HepG2 (cell line): Measurements from ENCODE around the gene HNRNPAB. TPM values are rescaled to one million over a fixed set of nuclear protein-coding genes. Genes with fewer than 3 reads are reported as not detected.
A peak's percentile ranks its signal among the peaks of the same experiment; 100 is the strongest.

Experiments
- ATAC-seq: fragments of 200-7000 bp; cut with Tn5 transposase; 3 replicates; pipeline ENCODE4 v1.9.1; 2020; ENCODE audit warnings: mild to moderate bottlenecking, moderate library complexity
- BruUV-seq: library from RNA; stranded (reverse); fragments of 400-500 nt; replicated peaks from 2 replicates; lab custom pipeline; 2021; lab: Mats Ljungman, UMichigan
- CTCF ChIA-PET: fragments of 300-600 bp; formaldehyde crosslinking; extraction: SDS; loops from one replicate; lab custom pipeline; 2021; ENCODE audit warnings: low total read pairs, inconsistent platforms, low intra/inter-chr PET ratio; lab: Yijun Ruan, JAX
- POLR2A ChIA-PET: fragments of 350-600 bp; sonication (Branson Sonifier 250); formaldehyde crosslinking; loops from one replicate; lab custom pipeline; 2020; ENCODE audit warnings: antibody characterized with exemption, inconsistent platforms; lab: Yijun Ruan, JAX
- DNase-seq: peaks from one replicate; pipeline ENCODE4 v3.0.0-alpha.2; 2015; ENCODE audit warnings: low spot score
- FAIRE-seq: peaks from 3 replicates; lab custom pipeline; 2011; peaks lifted over from hg19 to GRCh38; lab: Jason Lieb, UNC
- H2AFZ ChIP-seq: one replicate; pipeline ENCODE4 v1.6.1; 2011; ENCODE audit warnings: low read length, inconsistent platforms
- H3K27ac ChIP-seq: fragments of 300-600 bp; 3 replicates; pipeline ENCODE4 v1.8.0; 2011; ENCODE audit warnings: mixed run types, mild to moderate bottlenecking, mixed read lengths, low read length, inconsistent platforms; ENCODE audit not compliant: insufficient read depth; ENCODE audit errors: extremely low read length
- H3K27me3 ChIP-seq, 2 experiments: fragments of 200-600 bp in 1 of 2; 2 replicates in 1 of 2; 3 replicates in 1 of 2; pipeline versions ENCODE4 v1.6.0 to v1.8.0; 2011; ENCODE audit warnings: low read length in 2 of 2, mild to moderate bottlenecking in 2 of 2, moderate library complexity in 2 of 2, inconsistent platforms in 1 of 2; ENCODE audit not compliant: insufficient read depth in 2 of 2, control insufficient read depth in 1 of 2
- H3K36me3 ChIP-seq, 2 experiments: fragments of 200-600 bp in 1 of 2; replicated peaks in 1 of 2; 2 replicates in 1 of 2; 3 replicates in 1 of 2; pipeline versions ENCODE4 v1.5.1 to v1.8.0; 2011; ENCODE audit warnings: low read length in 2 of 2, inconsistent platforms in 1 of 2; ENCODE audit not compliant: insufficient read depth in 2 of 2, control insufficient read depth in 1 of 2
- H3K4me1 ChIP-seq: 2 replicates; pipeline ENCODE4 v1.5.1; 2012; ENCODE audit warnings: low read length, inconsistent platforms; ENCODE audit not compliant: insufficient read depth
- H3K4me2 ChIP-seq: 2 replicates; pipeline ENCODE4 v1.6.0; 2011; ENCODE audit warnings: low read depth, low read length, inconsistent platforms
- H3K4me3 ChIP-seq, 3 experiments: fragments of 200-600 bp in 1 of 3; sonication (generic), shearing (Covaris generic) in 1 of 3; replicated peaks in 1 of 3; 2 replicates each; pipeline ENCODE4 v1.5.1; 2011 to 2016; ENCODE audit warnings: low read length in 3 of 3, inconsistent platforms in 2 of 3, low read depth in 2 of 3, mild to moderate bottlenecking in 2 of 3, control low read depth in 1 of 3, mixed read lengths in 1 of 3; ENCODE audit not compliant: insufficient read depth in 1 of 3
- H3K79me2 ChIP-seq: one replicate; pipeline ENCODE4 v1.6.1; 2011; ENCODE audit warnings: low read length, inconsistent platforms; ENCODE audit not compliant: insufficient read depth
- H3K9ac ChIP-seq: 2 replicates; pipeline ENCODE4 v1.6.0; 2011; ENCODE audit warnings: mild to moderate bottlenecking, low read depth, low read length, inconsistent platforms; ENCODE audit not compliant: insufficient read depth
- H3K9me3 ChIP-seq: 2 replicates; pipeline ENCODE4 v1.5.1; 2012; ENCODE audit warnings: mild to moderate bottlenecking, low read length
- H4K20me1 ChIP-seq: 2 replicates; pipeline ENCODE4 v1.6.0; 2011; ENCODE audit warnings: inconsistent platforms, mild to moderate bottlenecking, low read length, moderate library complexity; ENCODE audit not compliant: insufficient read depth
- FOXK1 ChIP-seq: sonication (generic); formaldehyde crosslinking; IDR thresholded peaks from 2 replicates; pipeline ENCODE4 v1.4.0; 2020; ENCODE audit warnings: low read depth, missing genetic modification reagents, borderline replicate concordance
- KDM5A ChIP-seq: fragments of 200-600 bp; sonication (generic); IDR thresholded peaks from 2 replicates; pipeline ENCODE4 v1.7.0; 2018; ENCODE audit warnings: antibody characterized with exemption, mild to moderate bottlenecking, low read length, borderline replicate concordance
- SRSF1 ChIP-seq: fragments of 200-400 bp; formaldehyde crosslinking; optimal IDR thresholded peaks from 2 replicates; pipeline ENCODE3; 2017; ENCODE audit warnings: mild to moderate bottlenecking, low read depth, low read length, moderate library complexity
- TBX2 ChIP-seq: sonication (generic); formaldehyde crosslinking; IDR thresholded peaks from 2 replicates; pipeline ENCODE4 v1.5.0; 2020; ENCODE audit warnings: missing genetic modification reagents, mild to moderate bottlenecking, borderline replicate concordance
- ZFYVE20 ChIP-seq: sonication (generic); formaldehyde crosslinking; IDR thresholded peaks from 2 replicates; pipeline ENCODE4 v1.8.0; 2023; ENCODE audit warnings: low read depth, mild to moderate bottlenecking, moderate library complexity, missing genetic modification reagents, borderline replicate concordance
- ZNF230 ChIP-seq: sonication (generic); formaldehyde crosslinking; IDR thresholded peaks from 2 replicates; pipeline ENCODE4 v1.4.0; 2020; ENCODE audit warnings: mild to moderate bottlenecking, missing genetic modification reagents
- ZNF234 ChIP-seq: sonication (generic); formaldehyde crosslinking; conservative IDR thresholded peaks from 2 replicates; pipeline ENCODE4 v1.5.1; 2020; ENCODE audit warnings: mild to moderate bottlenecking, missing genetic modification reagents
- ZNF501 ChIP-seq: sonication (generic); formaldehyde crosslinking; IDR thresholded peaks from 2 replicates; pipeline ENCODE4 v1.5.1; 2020; ENCODE audit warnings: mild to moderate bottlenecking, moderate library complexity, missing genetic modification reagents
- ZNF589 ChIP-seq: sonication (generic); formaldehyde crosslinking; conservative IDR thresholded peaks from 2 replicates; pipeline ENCODE4 v1.8.0; 2022; ENCODE audit warnings: mild to moderate bottlenecking, moderate library complexity, missing genetic modification reagents
- ZNF792 ChIP-seq: IDR thresholded peaks from 2 replicates; pipeline ENCODE4 v1.6.1; 2016
- ZNF878 ChIP-seq: sonication (generic); formaldehyde crosslinking; IDR thresholded peaks from 2 replicates; pipeline ENCODE4 v1.8.1; 2023; ENCODE audit warnings: mild to moderate bottlenecking, missing genetic modification reagents, moderate library complexity
- WGBS: methylation state at CpG from one replicate; pipeline ENCODE4 v1.1.6; 2017; ENCODE audit warnings: low lambda C conversion rate; 5-methylcytosine and 5-hydroxymethylcytosine counted together
- in situ Hi-C: cut with HindIII; loops from 2 replicates; pipeline ENCODE4 v1.10.0; 2017; ENCODE audit warnings: low pct_unique_long_range_greater_than_20kb; ENCODE audit not compliant: extremely low pct_ligation_motif_present
- intact Hi-C: fragments of 100-400 bp; cut with micrococcal nuclease; formaldehyde crosslinking; loops from one replicate; pipeline ENCODE4 v1.10.0; 2022; ENCODE audit not compliant: unreplicated experiment
- polyA plus RNA-seq, 8 experiments: library from polyadenylated mRNA; depleted of rRNA in 3 of 8; stranded (reverse) in 7 of 8; unstranded in 1 of 8; fragments of >200 nt; fragmentation: Illumina TruSeq in 4 of 8; extraction: Trizol in 4 of 8; gene quantifications; 2 replicates each; pipeline versions ENCODE4 v1.2.1 to v1.2.3, GENCODE V29; 2011 to 2016; ENCODE audit warnings: low read depth in 4 of 8, missing spikeins in 1 of 8, mixed read lengths in 1 of 8; ENCODE audit not compliant: insufficient read depth in 1 of 8
- total RNA-seq, 5 experiments: library from RNA; depleted of rRNA; stranded (reverse); fragments of >200 nt; fragmentation: Illumina TruSeq; extraction: Trizol; gene quantifications; 2 replicates each; pipeline ENCODE4 v1.2.3, GENCODE V29; 2016; ENCODE audit warnings: low read depth in 1 of 5
- TF ChIP-seq, protein P1 (sequence below): sonication (generic); formaldehyde crosslinking; IDR thresholded peaks from 2 replicates; pipeline ENCODE4 v1.5.0; 2020; ENCODE audit warnings: mild to moderate bottlenecking, missing genetic modification reagents, moderate library complexity
- TF ChIP-seq, protein P2 (sequence below): sonication (generic); formaldehyde crosslinking; IDR thresholded peaks from 2 replicates; pipeline ENCODE4 v1.5.0; 2020; ENCODE audit warnings: mild to moderate bottlenecking, low read depth, missing genetic modification reagents, borderline replicate concordance
- TF ChIP-seq, protein P3 (sequence below): sonication (generic); formaldehyde crosslinking; IDR thresholded peaks from 2 replicates; pipeline ENCODE4 v1.4.0; 2020; ENCODE audit warnings: low read depth, mild to moderate bottlenecking, missing genetic modification reagents

Gene HNRNPAB
- total and polyA plus RNA-seq, 2 of the 13 experiments (the other 11 are each of a cell fraction or from before 2014, with no cell fraction given): 62.6 to 111 TPM

DNA sequence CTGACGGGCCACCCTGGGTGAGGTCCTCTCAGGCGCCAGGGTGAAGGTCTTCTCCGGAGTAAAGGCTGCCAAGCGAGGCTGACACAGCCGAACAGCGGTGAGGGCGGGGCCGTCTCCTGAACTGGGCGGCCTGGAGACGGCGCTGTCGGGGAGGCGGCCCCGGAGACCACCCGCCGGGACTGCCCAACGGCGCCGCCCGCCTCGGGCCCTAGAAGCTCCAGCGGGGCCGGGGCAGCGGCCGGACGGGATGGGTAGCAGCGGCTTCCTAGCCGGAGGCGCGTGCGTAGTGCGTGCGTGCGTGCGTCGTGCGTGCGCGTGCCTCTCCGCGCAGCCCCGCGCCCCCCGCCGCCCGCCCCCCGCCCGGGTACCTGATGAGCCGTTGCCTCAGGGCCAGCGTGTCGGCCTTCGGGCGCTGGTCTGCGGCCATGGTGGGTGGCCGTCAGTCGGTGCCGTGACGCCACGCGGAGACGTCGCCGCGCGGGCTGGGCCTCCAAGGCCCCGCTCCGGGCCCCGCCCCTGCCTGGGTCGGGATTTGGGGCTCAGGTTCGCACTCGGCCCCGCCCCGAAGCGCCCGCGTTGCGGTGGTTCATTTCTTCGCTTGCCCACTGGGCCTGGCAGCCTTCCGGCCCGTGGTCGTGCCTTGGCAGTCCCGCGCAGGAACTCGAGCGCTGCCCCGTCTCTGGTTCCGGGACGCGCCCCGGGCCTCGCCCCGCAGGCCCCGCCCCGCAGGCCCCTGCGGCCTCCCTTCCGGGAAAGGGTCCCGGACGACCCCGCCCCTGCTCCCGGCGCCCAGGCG is 28.0 kb downstream of the HNRNPAB start, which contains the start of gene PHYKPL (continued):
- TF ChIP-seq, protein P1, sequence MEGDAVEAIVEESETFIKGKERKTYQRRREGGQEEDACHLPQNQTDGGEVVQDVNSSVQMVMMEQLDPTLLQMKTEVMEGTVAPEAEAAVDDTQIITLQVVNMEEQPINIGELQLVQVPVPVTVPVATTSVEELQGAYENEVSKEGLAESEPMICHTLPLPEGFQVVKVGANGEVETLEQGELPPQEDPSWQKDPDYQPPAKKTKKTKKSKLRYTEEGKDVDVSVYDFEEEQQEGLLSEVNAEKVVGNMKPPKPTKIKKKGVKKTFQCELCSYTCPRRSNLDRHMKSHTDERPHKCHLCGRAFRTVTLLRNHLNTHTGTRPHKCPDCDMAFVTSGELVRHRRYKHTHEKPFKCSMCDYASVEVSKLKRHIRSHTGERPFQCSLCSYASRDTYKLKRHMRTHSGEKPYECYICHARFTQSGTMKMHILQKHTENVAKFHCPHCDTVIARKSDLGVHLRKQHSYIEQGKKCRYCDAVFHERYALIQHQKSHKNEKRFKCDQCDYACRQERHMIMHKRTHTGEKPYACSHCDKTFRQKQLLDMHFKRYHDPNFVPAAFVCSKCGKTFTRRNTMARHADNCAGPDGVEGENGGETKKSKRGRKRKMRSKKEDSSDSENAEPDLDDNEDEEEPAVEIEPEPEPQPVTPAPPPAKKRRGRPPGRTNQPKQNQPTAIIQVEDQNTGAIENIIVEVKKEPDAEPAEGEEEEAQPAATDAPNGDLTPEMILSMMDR (CRISPR knock-in tag): peak; percentile 18; the same call in 1 of the 2 replicates
- TF ChIP-seq, protein P2, sequence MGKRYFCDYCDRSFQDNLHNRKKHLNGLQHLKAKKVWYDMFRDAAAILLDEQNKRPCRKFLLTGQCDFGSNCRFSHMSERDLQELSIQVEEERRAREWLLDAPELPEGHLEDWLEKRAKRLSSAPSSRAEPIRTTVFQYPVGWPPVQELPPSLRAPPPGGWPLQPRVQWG (CRISPR knock-in tag): no peak
- TF ChIP-seq ZNF230 (CRISPR knock-in tag): 0 out of 2 replicates have a peak, but pooled peaks have one; percentile 47
- 0 out of 2 replicates have a peak, but pooled peaks have one; percentile 11 for TF ChIP-seq FOXK1 (CRISPR knock-in tag)
- no peak for TF ChIP-seq KDM5A
- no peak for TF ChIP-seq ZFYVE20 (CRISPR knock-in tag)
- no peak for TF ChIP-seq ZNF234
- TF ChIP-seq TBX2 (CRISPR knock-in tag): no peak

DNA sequence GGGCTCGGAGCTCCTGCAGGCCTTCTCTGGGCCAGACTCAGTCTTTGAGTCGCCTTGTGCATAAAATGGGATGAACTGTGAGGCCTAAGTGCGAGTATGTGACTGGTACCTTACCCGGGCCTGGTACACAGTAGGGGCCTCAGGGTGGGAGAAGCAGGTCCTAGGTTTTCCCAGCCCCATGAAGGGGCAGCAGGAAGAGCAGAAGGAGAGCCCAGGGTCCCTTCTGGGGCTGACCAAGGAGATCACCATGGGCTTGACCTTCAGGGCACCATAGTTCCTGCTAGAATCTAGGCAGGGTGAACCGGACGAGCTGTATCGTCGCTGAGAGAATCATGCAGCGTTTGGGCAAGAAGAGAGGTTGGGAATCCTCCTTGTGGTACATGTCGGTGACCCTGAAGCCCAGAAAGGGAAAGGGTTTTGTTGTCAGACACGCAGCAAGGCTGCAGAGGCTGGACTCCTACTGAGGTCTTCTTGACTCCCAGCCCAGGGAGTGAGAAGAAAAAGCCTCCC is 28.6 kb downstream of the HNRNPAB start:
- Histone ChIP-seq H3K4me3 (peak overlapping the region; percentile 69 to 93 (median 87)), H3K79me2 (peaks cover 20% of the 10 kb centered on the region), H3K4me1 (peaks cover 67% of the 10 kb centered on the region), H3K9me3 (no peaks in the 10 kb centered on the region), H3K27ac (peak overlapping the region; percentile 67), H3K9ac (peak overlapping the region; percentile 83), H3K36me3 (peaks cover 9 to 17% of the 10 kb centered on the region in 2 experiments; a peak in 4 of 5 replicates), H3K4me2 (peak overlapping the region; percentile 80), H4K20me1 (no peaks in the 10 kb centered on the region), H3K27me3 (no peaks in the 10 kb centered on the region), H2AFZ (no peak overlapping the region)
- BruUV-seq: TSS peak; percentile 58
- ATAC-seq: no peak; the same call in 2 of the 3 replicates
- 69% methylated on average over 9 of the region's 11 CpGs for WGBS
- ChIA-PET POLR2A (interaction anchor here (0.7 to 3.1 kb wide), 7 partner anchors 12 to 1318 kb away, joined by 3 to 12 read pairs (median 4); partner anchors contain the start of genes HNRNPAB and RUFY1), CTCF (no interaction called here)
- in situ Hi-C loops (no loop called here), intact Hi-C loops (no loop called here)
- no peak for DNase-seq
- FAIRE-seq: no peak
- TF ChIP-seq, protein P3, sequence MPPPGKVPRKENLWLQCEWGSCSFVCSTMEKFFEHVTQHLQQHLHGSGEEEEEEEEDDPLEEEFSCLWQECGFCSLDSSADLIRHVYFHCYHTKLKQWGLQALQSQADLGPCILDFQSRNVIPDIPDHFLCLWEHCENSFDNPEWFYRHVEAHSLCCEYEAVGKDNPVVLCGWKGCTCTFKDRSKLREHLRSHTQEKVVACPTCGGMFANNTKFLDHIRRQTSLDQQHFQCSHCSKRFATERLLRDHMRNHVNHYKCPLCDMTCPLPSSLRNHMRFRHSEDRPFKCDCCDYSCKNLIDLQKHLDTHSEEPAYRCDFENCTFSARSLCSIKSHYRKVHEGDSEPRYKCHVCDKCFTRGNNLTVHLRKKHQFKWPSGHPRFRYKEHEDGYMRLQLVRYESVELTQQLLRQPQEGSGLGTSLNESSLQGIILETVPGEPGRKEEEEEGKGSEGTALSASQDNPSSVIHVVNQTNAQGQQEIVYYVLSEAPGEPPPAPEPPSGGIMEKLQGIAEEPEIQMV: 0 out of 2 replicates have a peak, but pooled peaks have one; percentile 14
- peak; percentile 56; the same call in 1 of the 2 replicates for TF ChIP-seq ZNF501 (CRISPR knock-in tag)
- TF ChIP-seq, protein P1 (CRISPR knock-in tag): 0 out of 2 replicates have a peak, but pooled peaks have one; percentile 2
- TF ChIP-seq ZNF792 (CRISPR knock-in tag): 0 out of 2 replicates have a peak, but pooled peaks have one; percentile 19
- TF ChIP-seq ZNF878 (CRISPR knock-in tag): 0 out of 2 replicates have a peak, but pooled peaks have one; percentile 66
- TF ChIP-seq ZNF589 (CRISPR knock-in tag): 0 out of 2 replicates have a peak, but pooled peaks have one; percentile 5
- TF ChIP-seq ZNF234: no peak
- peak; percentile 13 for TF ChIP-seq SRSF1
